Mesenchymal stem cell (in vitro differentiated cells and primary cell): ENCODE data around the gene MARCHF7.

ENCODE experiments used
- DNase-seq: peaks from one replicate; pipeline ENCODE4 v3.0.0-alpha.2; 2013
- H2AFZ ChIP-seq: one replicate; pipeline ENCODE4 v1.6.1; 2013; ENCODE audit warnings: low read depth, mild to moderate bottlenecking, control low read depth, inconsistent platforms, low read length, moderate library complexity
- H2AK5ac ChIP-seq: 2 replicates; pipeline ENCODE4 v1.6.1; 2013; ENCODE audit warnings: low read length, moderate library complexity, mild to moderate bottlenecking, inconsistent platforms; ENCODE audit not compliant: severe bottlenecking
- H2BK120ac ChIP-seq: one replicate; pipeline ENCODE4 v1.6.1; 2013; ENCODE audit warnings: low read depth, mild to moderate bottlenecking, inconsistent platforms, low read length, moderate library complexity
- H2BK12ac ChIP-seq, 2 experiments: one replicate each; pipeline ENCODE4 v1.6.1; 2013; ENCODE audit warnings: inconsistent platforms in 2 of 2, low read length in 2 of 2, mild to moderate bottlenecking in 2 of 2, moderate library complexity in 2 of 2, control low read depth in 1 of 2
- H2BK15ac ChIP-seq: one replicate; pipeline ENCODE4 v1.6.1; 2013; ENCODE audit warnings: mild to moderate bottlenecking, low read depth, inconsistent platforms; ENCODE audit not compliant: poor library complexity, severe bottlenecking
- H2BK5ac ChIP-seq: 2 replicates; pipeline ENCODE4 v1.6.1; 2013; ENCODE audit warnings: low read depth, mild to moderate bottlenecking, low read length, control low read depth, inconsistent platforms; ENCODE audit not compliant: poor library complexity, severe bottlenecking
- H3K14ac ChIP-seq, 2 experiments: one replicate each; pipeline ENCODE4 v1.6.1; 2013; ENCODE audit warnings: inconsistent platforms in 2 of 2, low read length in 2 of 2, control low read depth in 1 of 2, mild to moderate bottlenecking in 1 of 2, moderate library complexity in 1 of 2
- H3K18ac ChIP-seq, 2 experiments: one replicate each; pipeline ENCODE4 v1.6.1; 2013; ENCODE audit warnings: inconsistent platforms in 2 of 2, low read length in 2 of 2, control low read depth in 1 of 2, low read depth in 1 of 2, mild to moderate bottlenecking in 1 of 2
- H3K23ac ChIP-seq, 2 experiments: one replicate each; pipeline ENCODE4 v1.6.1; 2013; ENCODE audit warnings: inconsistent platforms in 2 of 2, low read length in 2 of 2, mild to moderate bottlenecking in 2 of 2, moderate library complexity in 2 of 2, control low read depth in 1 of 2
- H3K27ac ChIP-seq: 2 replicates; pipeline ENCODE4 v1.5.1; 2013; ENCODE audit warnings: mild to moderate bottlenecking, moderate library complexity, low read length, control low read depth, inconsistent platforms; ENCODE audit not compliant: poor library complexity, severe bottlenecking
- H3K27me3 ChIP-seq, 2 experiments: 2 replicates each; pipeline versions ENCODE4 v1.6.1 to v1.7.0; 2013; ENCODE audit warnings: low read length in 2 of 2, mild to moderate bottlenecking in 2 of 2, moderate library complexity in 2 of 2, control low read depth in 1 of 2, inconsistent platforms in 1 of 2; ENCODE audit not compliant: control insufficient read depth in 1 of 2, insufficient read depth in 1 of 2
- H3K36me3 ChIP-seq, 2 experiments: 2 replicates each; pipeline versions ENCODE4 v1.6.1 to v1.7.0; 2013; ENCODE audit warnings: low read length in 2 of 2, control low read depth in 1 of 2, inconsistent platforms in 1 of 2, low read depth in 1 of 2, mild to moderate bottlenecking in 1 of 2; ENCODE audit not compliant: insufficient read depth in 2 of 2, control insufficient read depth in 1 of 2
- H3K4ac ChIP-seq, 2 experiments: one replicate each; pipeline ENCODE4 v1.6.1; 2013; ENCODE audit warnings: inconsistent platforms in 2 of 2, low read length in 2 of 2, mild to moderate bottlenecking in 2 of 2, moderate library complexity in 2 of 2, control low read depth in 1 of 2, low read depth in 1 of 2
- H3K4me1 ChIP-seq: 2 replicates; pipeline ENCODE4 v1.6.1; 2013; ENCODE audit warnings: low read depth, low read length, control low read depth; ENCODE audit not compliant: control insufficient read depth, insufficient read depth
- H3K4me2 ChIP-seq: 2 replicates; pipeline ENCODE4 v1.6.1; 2013; ENCODE audit warnings: low read length, mild to moderate bottlenecking, inconsistent platforms; ENCODE audit not compliant: poor library complexity, severe bottlenecking
- H3K4me3 ChIP-seq, 2 experiments: 2 replicates each; pipeline versions ENCODE4 v1.5.1 to v1.7.0; 2013; ENCODE audit warnings: low read length in 2 of 2, mild to moderate bottlenecking in 2 of 2, control low read depth in 1 of 2, low read depth in 1 of 2; ENCODE audit not compliant: insufficient read depth in 1 of 2
- H3K79me1 ChIP-seq: replicated peaks from 2 replicates; pipeline ENCODE4 v1.6.1; 2013; ENCODE audit warnings: mild to moderate bottlenecking, control low read depth, low read length, inconsistent platforms; ENCODE audit not compliant: poor library complexity, severe bottlenecking
- H3K9ac ChIP-seq: 2 replicates; pipeline ENCODE4 v1.7.0; 2013; ENCODE audit warnings: mild to moderate bottlenecking, low read length, moderate library complexity
- H3K9me3 ChIP-seq: 2 replicates; pipeline ENCODE4 v1.7.0; 2013; ENCODE audit warnings: mild to moderate bottlenecking, low read length; ENCODE audit not compliant: control insufficient read depth
- H4K8ac ChIP-seq: one replicate; pipeline ENCODE4 v1.6.1; 2013; ENCODE audit warnings: inconsistent platforms, mild to moderate bottlenecking, low read length, moderate library complexity
- H4K91ac ChIP-seq: one replicate; pipeline ENCODE4 v1.6.1; 2013; ENCODE audit warnings: mild to moderate bottlenecking, low read length, inconsistent platforms
- WGBS: methylation state at CpG from one replicate; pipeline ENCODE4 v1.1.7; 2013; ENCODE audit warnings: mixed read lengths; 5-methylcytosine and 5-hydroxymethylcytosine counted together

Gene MARCHF7

DNA sequence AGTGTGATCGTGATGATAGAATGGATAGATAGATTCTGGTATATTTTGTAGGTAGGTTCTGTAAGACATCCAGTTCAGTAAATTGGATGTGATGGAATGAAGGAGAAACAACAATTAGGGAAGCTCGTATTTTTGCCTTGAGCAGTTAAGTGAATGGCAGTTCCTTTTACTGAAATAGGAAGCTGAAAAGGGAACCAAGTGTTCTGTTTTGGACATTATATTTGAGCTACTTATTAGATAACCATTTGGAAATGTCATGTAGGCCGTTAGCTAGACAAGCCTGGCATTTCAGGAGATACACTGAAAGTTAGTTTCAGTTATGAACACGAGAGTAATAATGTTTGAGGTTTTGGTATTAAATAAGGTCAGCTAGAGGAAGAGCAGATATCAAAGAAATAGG is 41.5 kb downstream of the MARCHF7 start:
- H3K9ac ChIP-seq, result no peak overlapping the region
- H2BK5ac ChIP-seq, result no peak overlapping the region
- H3K4me3 ChIP-seq, result no peak overlapping the region
- no peak overlapping the region for H2AK5ac ChIP-seq
- DNase-seq, result no peak
- peaks cover 13 to 92% of the 10 kb centered on the region in 2 experiments for H3K36me3 ChIP-seq
- no peak overlapping the region for H2BK15ac ChIP-seq
- no peak overlapping the region for H3K14ac ChIP-seq
- no peak overlapping the region for H2AFZ ChIP-seq
- no peaks in the 10 kb centered on the region for H3K4me1 ChIP-seq
- no peak overlapping the region for H2BK12ac ChIP-seq
- no peak overlapping the region for H4K8ac ChIP-seq
- no peak overlapping the region for H3K4me2 ChIP-seq
- H3K18ac ChIP-seq, result no peak overlapping the region
- H3K27me3 ChIP-seq, result no peaks in the 10 kb centered on the region
- H3K9me3 ChIP-seq, result no peaks in the 10 kb centered on the region
- H3K27ac ChIP-seq, result no peak overlapping the region
- peaks cover 2% of the 10 kb centered on the region for H3K79me1 ChIP-seq
- no peak overlapping the region for H2BK120ac ChIP-seq
- no peak overlapping the region for H3K4ac ChIP-seq
- no peak overlapping the region for H3K23ac ChIP-seq
- no peak overlapping the region for H4K91ac ChIP-seq
- WGBS, result 96% methylated on average over 4 of the region's 4 CpGs

DNA sequence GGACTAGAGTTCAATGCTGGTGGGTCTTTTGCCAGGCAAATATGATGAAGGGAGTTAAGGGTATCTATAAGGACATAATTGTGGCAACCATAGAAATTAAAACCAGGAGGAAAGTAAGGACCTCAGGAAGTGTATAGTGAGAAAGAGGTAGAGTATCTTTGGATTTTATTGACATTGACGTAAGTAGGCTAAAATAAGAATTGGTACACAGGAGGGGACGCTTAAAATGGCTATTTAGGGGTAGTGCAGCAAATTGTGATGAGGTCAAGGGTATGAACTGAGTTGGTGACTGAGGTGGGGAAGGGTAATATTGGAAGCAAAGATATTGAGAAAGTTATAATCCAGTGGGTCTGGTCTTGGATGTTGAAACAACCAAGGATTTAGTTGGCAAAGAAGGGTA is 42.7 kb downstream of the MARCHF7 start:
- no peaks in the 10 kb centered on the region for H3K9me3 ChIP-seq

DNA sequence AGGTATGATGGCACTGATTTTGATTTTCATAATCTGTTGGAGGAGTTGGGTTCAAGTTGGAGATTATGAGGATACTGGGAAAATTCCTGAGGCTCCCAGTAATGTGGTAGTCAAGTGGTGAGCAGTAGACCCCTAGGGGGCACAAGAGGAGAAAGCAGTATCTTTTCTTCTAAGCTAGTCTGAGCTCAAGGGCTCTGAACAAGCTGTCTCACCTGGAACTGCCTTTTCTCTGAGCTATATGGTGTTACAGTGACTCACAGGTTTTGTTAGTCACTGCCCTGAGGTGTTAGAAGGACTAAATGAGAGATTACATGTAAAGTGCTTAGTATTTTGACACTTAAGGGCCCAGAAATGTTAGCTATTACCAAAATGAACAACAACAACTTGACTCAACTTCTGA is 43.5 kb downstream of the MARCHF7 start:
- Histone ChIP-seq H2BK15ac (no peak overlapping the region), H2BK120ac (no peak overlapping the region), H2BK12ac (no peak overlapping the region), H3K27ac (no peak overlapping the region), H3K36me3 (peaks cover 9 to 97% of the 10 kb centered on the region in 2 experiments), H3K23ac (no peak overlapping the region), H3K4me2 (no peak overlapping the region), H3K4ac (no peak overlapping the region), H2BK5ac (no peak overlapping the region), H3K27me3 (no peaks in the 10 kb centered on the region), H3K4me3 (no peak overlapping the region), H2AFZ (no peak overlapping the region), H3K4me1 (no peaks in the 10 kb centered on the region), H2AK5ac (no peak overlapping the region), H3K79me1 (peaks cover 2% of the 10 kb centered on the region), H4K8ac (no peak overlapping the region), H3K18ac (no peak overlapping the region), H3K9me3 (no peaks in the 10 kb centered on the region), H3K9ac (no peak overlapping the region), H4K91ac (no peak overlapping the region), H3K14ac (no peak overlapping the region)
- peak; percentile 40 for DNase-seq

More for the DNA sequence above, 42.7 kb downstream of the MARCHF7 start:
- Histone ChIP-seq H4K8ac (no peak overlapping the region), H2BK12ac (no peak overlapping the region), H3K4me2 (no peak overlapping the region), H3K36me3 (peaks cover 11 to 93% of the 10 kb centered on the region in 2 experiments), H3K18ac (no peak overlapping the region), H3K27me3 (no peaks in the 10 kb centered on the region), H3K4me3 (no peak overlapping the region), H2BK120ac (no peak overlapping the region), H3K4ac (no peak overlapping the region), H2AK5ac (no peak overlapping the region), H3K14ac (no peak overlapping the region), H3K79me1 (peaks cover 2% of the 10 kb centered on the region), H2BK5ac (no peak overlapping the region), H3K23ac (no peak overlapping the region), H4K91ac (no peak overlapping the region), H3K4me1 (no peaks in the 10 kb centered on the region), H3K27ac (no peak overlapping the region), H3K9ac (no peak overlapping the region), H2AFZ (no peak overlapping the region), H2BK15ac (no peak overlapping the region)
- DNase-seq, result no peak
- whole genome bisulfite sequencing, result 95% methylated on average over 2 of the region's 2 CpGs

GRCh38 chr2:159758239-159758638 is 45.9 kb downstream of the MARCHF7 start:
- Histone ChIP-seq H2AFZ (no peak overlapping the region), H3K4me1 (no peaks in the 10 kb centered on the region), H3K27ac (no peak overlapping the region), H3K4me3 (no peak overlapping the region), H2BK15ac (no peak overlapping the region), H4K8ac (no peak overlapping the region), H3K9ac (no peak overlapping the region), H3K27me3 (no peaks in the 10 kb centered on the region), H3K4ac (no peak overlapping the region), H3K23ac (no peak overlapping the region), H3K79me1 (peaks cover 6% of the 10 kb centered on the region), H2BK12ac (no peak overlapping the region), H3K18ac (no peak overlapping the region), H3K9me3 (no peaks in the 10 kb centered on the region), H3K36me3 (peaks cover 14 to 95% of the 10 kb centered on the region in 2 experiments), H2BK120ac (no peak overlapping the region), H3K14ac (no peak overlapping the region), H2BK5ac (no peak overlapping the region), H3K4me2 (no peak overlapping the region), H2AK5ac (no peak overlapping the region), H4K91ac (no peak overlapping the region)
- DNase-seq, result peak; percentile 28
- no CpG with 5 or more reads among the region's 1 CpG for WGBS
